HAP-1 (cell line): ENCODE measurements around the gene DYNLL2.

Experiments
- DNase-seq, 2 experiments: peaks; one replicate each; pipeline ENCODE4 v3.0.0-alpha.2; 2016 to 2020; ENCODE audit warnings: low spot score in 2 of 2
- H3K27me3 ChIP-seq: fragments of 250-450 bp; sonication (Bioruptor Pico); 2 replicates; pipeline ENCODE4 v1.5.1; 2020; ENCODE audit warnings: low read depth, mild to moderate bottlenecking, moderate library complexity
- H3K36me3 ChIP-seq: fragments of 250-450 bp; sonication (Bioruptor Pico); replicated peaks from 2 replicates; pipeline ENCODE4 v1.5.1; 2020; ENCODE audit warnings: mild to moderate bottlenecking
- H3K4me1 ChIP-seq: fragments of 250-450 bp; sonication (Bioruptor Pico); 2 replicates; pipeline ENCODE4 v1.5.1; 2020; ENCODE audit warnings: mild to moderate bottlenecking
- H3K4me3 ChIP-seq: fragments of 250-450 bp; sonication (Bioruptor Pico); 2 replicates; pipeline ENCODE4 v1.5.1; 2020; ENCODE audit warnings: mild to moderate bottlenecking, moderate library complexity
- H3K9me3 ChIP-seq: fragments of 250-450 bp; sonication (Bioruptor Pico); 2 replicates; pipeline ENCODE4 v1.5.1; 2020; ENCODE audit warnings: mild to moderate bottlenecking, moderate library complexity
- in situ Hi-C: fragments of 300-500 bp; cut with MboI; formaldehyde crosslinking; loops from 3 replicates; pipeline ENCODE4 v1.14.3; 2020; ENCODE audit warnings: low sequenced_read_pairs, inconsistent platforms, mixed read lengths

DYNLL2 gene

DNA sequence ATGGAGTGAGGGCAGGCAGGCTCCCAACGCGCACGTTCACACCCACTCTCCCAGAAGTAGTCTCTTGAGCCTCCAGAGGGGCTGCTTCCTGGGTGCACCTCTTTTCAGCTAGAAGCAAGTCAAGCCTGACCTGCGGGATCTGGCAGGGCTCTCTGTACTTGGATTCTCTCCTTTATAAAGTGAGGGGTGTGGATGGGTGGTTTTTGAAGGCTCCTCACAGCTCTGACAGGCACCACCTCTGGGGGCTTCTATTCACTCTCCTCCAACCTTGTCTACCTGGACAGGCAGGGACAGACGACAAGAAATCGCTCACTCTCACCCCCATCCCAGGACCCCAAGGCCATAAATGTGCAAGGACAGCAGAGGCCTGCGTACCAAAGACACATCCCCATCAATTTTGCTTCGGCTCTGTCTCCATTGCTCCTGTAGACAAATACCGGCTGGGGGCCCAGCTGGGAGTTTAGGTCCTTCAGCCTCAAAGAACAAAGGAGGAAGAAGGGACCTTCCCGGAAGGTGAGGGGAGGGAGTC, 814 bp upstream of the DYNLL2 start:
- Histone ChIP-seq H3K4me3 (no peak overlapping the region; the same call in 1 of the 2 replicates), H3K4me1 (peaks cover 7% of the 10 kb centered on the region), H3K27me3 (peaks cover 9% of the 10 kb centered on the region), H3K9me3 (no peaks in the 10 kb centered on the region), H3K36me3 (peaks cover 26% of the 10 kb centered on the region)
- in situ Hi-C loops: no loop called here
- no peak for DNase-seq

DNA sequence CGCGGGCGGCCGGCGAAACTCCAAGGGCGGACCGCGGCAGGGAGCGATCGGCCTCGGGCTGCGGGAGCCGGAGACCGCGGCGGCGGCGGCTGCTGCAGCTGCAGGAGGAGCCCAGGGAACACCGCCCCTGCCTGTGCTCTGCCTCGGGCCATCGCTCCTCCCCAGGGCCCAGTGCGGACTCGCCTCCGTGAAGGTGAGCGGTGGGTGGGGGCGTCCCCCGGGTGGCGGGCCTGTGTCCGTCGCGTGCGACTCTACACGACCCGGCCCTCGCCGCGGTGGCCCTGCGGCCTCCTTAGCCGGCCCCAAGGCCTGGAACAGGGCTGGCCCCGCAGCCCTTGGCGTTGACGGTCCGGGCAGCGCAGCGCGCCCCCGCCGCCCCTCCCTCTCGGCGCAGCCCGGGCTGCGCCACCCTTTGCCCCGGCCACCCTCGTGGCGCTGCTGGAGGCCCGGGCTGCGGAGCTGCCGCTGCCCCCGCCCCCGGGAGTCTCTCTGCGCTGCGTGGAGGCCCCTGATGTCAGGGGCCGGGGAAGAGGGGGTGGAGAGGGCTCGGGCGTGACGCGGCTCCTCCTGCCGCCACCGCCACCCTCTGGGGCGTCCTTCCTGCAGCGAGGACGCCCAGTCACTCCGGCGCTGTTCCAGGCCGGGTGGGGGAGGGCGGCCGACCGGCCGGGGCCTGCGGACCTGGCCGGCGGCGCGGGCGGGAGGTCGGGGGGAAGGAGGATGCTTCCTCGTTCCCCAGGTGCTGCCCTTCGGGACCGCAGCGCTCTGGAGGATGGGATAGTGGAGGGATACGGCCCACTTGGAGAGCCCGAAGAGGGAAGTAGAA, 485 bp downstream of the DYNLL2 start:
- peak overlapping the region; percentile 79 for H3K4me3 ChIP-seq
- H3K4me1 ChIP-seq: peaks cover 7% of the 10 kb centered on the region
- no peaks in the 10 kb centered on the region for H3K9me3 ChIP-seq
- in situ Hi-C loops: no loop called here
- DNase-seq: peak; percentile 6 to 55
- H3K27me3 ChIP-seq: no peaks in the 10 kb centered on the region; the same call in 1 of the 2 replicates
- peaks cover 39% of the 10 kb centered on the region for H3K36me3 ChIP-seq

DNA sequence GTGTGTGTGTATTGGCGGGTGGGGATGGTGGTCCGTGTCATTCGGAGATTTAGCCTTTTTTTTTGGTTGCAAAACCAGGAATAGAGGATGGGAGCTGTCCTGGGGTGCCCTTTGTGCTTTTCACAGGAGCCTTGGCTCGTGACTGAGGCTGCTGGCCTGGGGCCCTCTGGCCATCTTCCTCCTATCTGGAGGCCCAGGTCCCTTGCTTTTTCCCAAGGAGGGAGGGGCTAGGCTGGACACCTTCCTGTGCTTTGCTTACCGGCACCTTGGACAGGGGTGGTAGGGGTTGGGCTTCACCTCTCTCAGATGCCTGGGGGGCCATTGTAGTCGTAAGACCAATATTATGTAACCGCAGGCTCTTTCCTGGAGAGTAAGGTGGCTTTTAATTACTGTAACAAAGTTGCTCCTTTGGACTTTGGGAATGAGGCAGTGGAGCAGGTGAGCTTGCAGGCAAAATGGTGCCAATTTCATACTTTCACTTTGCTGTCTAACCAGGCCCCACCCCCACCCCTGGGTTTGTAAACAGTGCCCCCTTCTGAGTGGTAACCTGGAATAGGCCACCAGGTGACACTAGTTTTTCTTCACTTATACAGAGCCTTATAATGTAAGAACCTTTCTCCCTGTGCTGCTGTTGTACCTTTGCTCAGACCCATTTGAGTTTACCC, 1.2 kb downstream of the DYNLL2 start:
- Histone ChIP-seq H3K9me3 (no peaks in the 10 kb centered on the region), H3K36me3 (peaks cover 46% of the 10 kb centered on the region), H3K27me3 (no peaks in the 10 kb centered on the region), H3K4me1 (peaks cover 7% of the 10 kb centered on the region), H3K4me3 (peak overlapping the region; percentile 79)
- in situ Hi-C loops: no loop called here
- DNase-seq: peak; percentile 8 to 58

DNA sequence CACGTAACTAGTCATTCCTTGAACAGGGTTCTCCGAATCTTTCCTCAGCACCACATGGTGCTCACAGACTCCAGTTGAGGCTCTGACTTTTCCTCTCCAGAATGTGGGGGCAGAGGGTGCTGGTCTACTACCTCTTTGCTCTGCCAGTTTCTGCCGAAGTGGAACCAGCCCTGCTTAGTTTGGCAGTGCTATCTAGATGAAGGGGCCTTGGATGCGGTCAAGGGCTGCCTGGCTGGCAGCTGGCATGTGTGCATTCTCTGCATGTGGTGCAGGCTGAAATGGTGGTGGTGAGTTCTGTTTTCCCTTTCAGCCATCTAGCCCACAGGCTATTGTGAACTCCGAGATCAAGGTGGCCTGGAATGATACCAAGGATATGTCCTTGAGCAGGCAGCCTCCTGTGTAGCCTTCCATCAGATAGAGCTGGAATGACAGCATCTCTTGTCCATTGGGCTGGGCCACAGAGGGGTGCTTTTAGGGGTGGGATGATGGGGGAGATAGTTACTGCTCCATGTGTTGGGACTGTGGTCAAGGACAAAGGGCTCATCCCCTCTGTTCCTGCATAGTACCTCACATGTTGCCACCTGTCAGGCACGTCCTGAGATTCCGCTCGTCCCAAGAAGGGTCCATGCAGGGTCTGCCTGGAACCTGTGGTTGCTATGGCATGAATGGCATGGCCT, 2.0 kb downstream of the DYNLL2 start:
- no peak for DNase-seq
- Histone ChIP-seq H3K4me1 (peaks cover 7% of the 10 kb centered on the region), H3K4me3 (peak overlapping the region; percentile 79), H3K27me3 (no peaks in the 10 kb centered on the region), H3K36me3 (peaks cover 54% of the 10 kb centered on the region), H3K9me3 (no peaks in the 10 kb centered on the region)
- in situ Hi-C loops: no loop called here

GRCh38 chr17:58086953-58087352, 3.7 kb downstream of the DYNLL2 start:
- no peak overlapping the region for H3K4me3 ChIP-seq
- in situ Hi-C loops: no loop called here
- H3K36me3 ChIP-seq: peaks cover 68% of the 10 kb centered on the region
- no peaks in the 10 kb centered on the region for H3K27me3 ChIP-seq
- H3K4me1 ChIP-seq: peaks cover 7% of the 10 kb centered on the region
- no peak for DNase-seq
- no peaks in the 10 kb centered on the region for H3K9me3 ChIP-seq

DNA sequence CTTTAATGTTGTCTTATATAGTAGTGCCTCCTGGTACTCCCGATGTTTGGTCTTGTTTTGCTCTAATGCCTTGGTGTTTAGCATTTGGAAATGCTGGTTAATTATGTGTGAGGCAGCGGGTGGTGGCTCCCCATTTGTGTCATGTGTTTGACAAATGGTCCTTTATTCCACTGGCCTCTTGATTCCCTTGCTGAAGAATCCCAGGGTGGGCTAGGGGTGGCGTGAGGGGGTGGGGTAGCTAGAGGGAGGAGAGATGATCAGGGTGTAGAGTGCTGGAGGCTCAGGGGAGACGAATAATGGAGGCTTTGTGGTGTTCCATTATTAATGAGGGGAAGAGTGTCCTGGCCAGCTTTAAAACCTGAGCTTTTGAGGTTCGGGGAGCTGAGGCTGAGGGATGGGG, 5.4 kb downstream of the DYNLL2 start:
- no peak overlapping the region for H3K4me3 ChIP-seq
- no peaks in the 10 kb centered on the region for H3K9me3 ChIP-seq
- in situ Hi-C loops: no loop called here
- no peaks in the 10 kb centered on the region for H3K27me3 ChIP-seq
- no peaks in the 10 kb centered on the region for H3K4me1 ChIP-seq
- H3K36me3 ChIP-seq: peaks cover 83% of the 10 kb centered on the region
- no peak for DNase-seq

DNA sequence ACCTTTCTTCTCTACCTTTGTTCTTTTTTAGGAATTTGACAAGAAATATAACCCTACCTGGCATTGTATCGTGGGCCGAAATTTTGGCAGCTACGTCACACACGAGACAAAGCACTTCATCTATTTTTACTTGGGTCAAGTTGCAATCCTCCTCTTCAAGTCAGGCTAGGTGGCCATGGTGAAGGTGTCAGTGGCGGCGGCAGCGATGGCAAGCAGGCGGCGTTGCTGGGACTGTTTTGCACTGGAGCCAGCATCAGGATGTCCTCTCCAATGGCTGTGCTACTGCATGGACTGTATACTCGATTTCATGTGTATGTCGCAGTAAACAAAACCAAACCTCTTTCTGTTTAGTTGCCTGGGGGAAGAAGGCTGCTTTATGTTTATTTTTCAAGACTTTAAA, 5.9 kb downstream of the DYNLL2 start:
- no peak overlapping the region for H3K4me3 ChIP-seq

DNA sequence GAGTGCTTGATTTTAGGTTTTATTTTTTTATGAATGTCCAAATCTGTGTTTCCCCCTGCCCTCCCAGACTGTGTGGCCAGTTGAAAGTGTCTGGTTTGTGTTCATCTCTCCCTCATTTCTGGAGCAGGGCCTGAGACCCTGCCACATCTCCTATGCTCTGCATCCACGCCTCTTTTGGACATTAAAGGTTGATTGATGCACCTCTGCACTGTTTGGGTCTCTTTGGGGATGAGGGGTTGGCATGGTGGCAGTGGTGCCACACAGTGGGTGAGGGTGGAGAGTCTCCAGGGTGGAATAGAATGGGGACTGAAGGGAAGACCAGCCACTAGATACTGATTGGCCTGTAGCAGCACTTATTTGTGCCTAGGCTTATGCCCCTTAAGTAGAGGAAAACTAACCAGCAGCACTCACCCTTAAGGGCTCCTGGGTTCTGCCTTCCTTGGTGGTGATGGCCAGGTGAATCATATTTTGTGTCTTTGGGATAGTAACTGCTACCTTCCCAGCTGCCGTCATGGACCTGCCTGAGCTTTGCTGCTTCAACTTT, 7.9 kb downstream of the DYNLL2 start:
- Histone ChIP-seq H3K27me3 (no peaks in the 10 kb centered on the region), H3K4me3 (no peak overlapping the region)
- in situ Hi-C loops: no loop called here

More for the DNA sequence above, 5.9 kb downstream of the DYNLL2 start:
- in situ Hi-C loops: no loop called here
- Histone ChIP-seq H3K27me3 (no peaks in the 10 kb centered on the region), H3K9me3 (no peaks in the 10 kb centered on the region), H3K4me1 (no peaks in the 10 kb centered on the region), H3K36me3 (peaks cover 85% of the 10 kb centered on the region)
- DNase-seq: no peak

GRCh38 chr17:58092101-58092796, 9.0 kb downstream of the DYNLL2 start:
- Histone ChIP-seq H3K9me3 (no peaks in the 10 kb centered on the region), H3K4me1 (no peaks in the 10 kb centered on the region), H3K27me3 (no peaks in the 10 kb centered on the region), H3K4me3 (no peak overlapping the region), H3K36me3 (peaks cover 61% of the 10 kb centered on the region)
- in situ Hi-C loops: no loop called here
- DNase-seq: no peak

More for the DNA sequence above, 7.9 kb downstream of the DYNLL2 start:
- H3K36me3 ChIP-seq: peaks cover 73% of the 10 kb centered on the region
- no peaks in the 10 kb centered on the region for H3K4me1 ChIP-seq
- DNase-seq: no peak
- no peaks in the 10 kb centered on the region for H3K9me3 ChIP-seq

- H3K4me1 ChIP-seq: no peaks in the 10 kb centered on the region
- no peaks in the 10 kb centered on the region for H3K27me3 ChIP-seq
- DNase-seq: no peak
- in situ Hi-C loops: no loop called here
- H3K36me3 ChIP-seq: peaks cover 55% of the 10 kb centered on the region
- no peaks in the 10 kb centered on the region for H3K9me3 ChIP-seq
- no peak overlapping the region for H3K4me3 ChIP-seq
These were observed 9.7 kb downstream of the DYNLL2 start for GRCh38 chr17:58092797-58093385.

GRCh38 chr17:58094118-58094517, 10.9 kb downstream of the DYNLL2 start:
- Histone ChIP-seq H3K27me3 (no peaks in the 10 kb centered on the region), H3K9me3 (no peaks in the 10 kb centered on the region), H3K36me3 (peaks cover 42% of the 10 kb centered on the region), H3K4me3 (no peak overlapping the region), H3K4me1 (no peaks in the 10 kb centered on the region)
- no peak for DNase-seq
- in situ Hi-C loops: no loop called here

DNA sequence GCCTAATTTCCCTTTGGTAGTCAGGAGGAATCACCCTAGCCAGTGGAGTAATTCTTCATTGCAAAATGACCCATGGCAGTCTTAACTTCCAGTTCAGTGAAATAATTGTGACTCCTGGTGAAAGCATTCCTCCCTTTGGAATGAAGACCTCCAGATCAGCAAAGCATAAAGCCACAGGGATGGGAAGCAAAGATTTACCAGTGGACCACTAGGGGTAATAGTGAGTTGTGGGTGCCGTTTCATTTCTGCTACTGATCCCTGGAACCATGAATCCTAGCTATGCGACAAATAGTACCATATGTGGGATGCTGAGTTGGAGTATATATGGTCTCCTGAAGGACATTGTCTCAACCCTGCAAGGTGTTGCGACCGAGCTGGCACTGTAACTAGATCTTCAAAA, 13.7 kb downstream of the DYNLL2 start:
- Histone ChIP-seq H3K4me3 (no peak overlapping the region), H3K27me3 (no peaks in the 10 kb centered on the region), H3K4me1 (no peaks in the 10 kb centered on the region), H3K36me3 (peaks cover 18% of the 10 kb centered on the region), H3K9me3 (no peaks in the 10 kb centered on the region)
- DNase-seq: no peak
- in situ Hi-C loops: no loop called here
